HepG2 (cell line): Measurements from ENCODE around the gene DRAXIN. TPM values are rescaled to one million over a fixed set of nuclear protein-coding genes. Genes with fewer than 3 reads are reported as not detected.

Experiments
- BATF2 ChIP-seq: sonication (generic); formaldehyde crosslinking; IDR thresholded peaks from 2 replicates; pipeline ENCODE4 v1.8.0; 2022; ENCODE audit warnings: mild to moderate bottlenecking, missing genetic modification reagents, moderate library complexity
- BCL6 ChIP-seq: IDR thresholded peaks from 2 replicates; pipeline ENCODE4 v1.6.1; 2016; ENCODE audit warnings: missing genetic modification reagents, missing compliant biosample characterization
- CAMTA2 ChIP-seq: sonication (generic); formaldehyde crosslinking; IDR thresholded peaks from 2 replicates; pipeline ENCODE4 v1.4.0; 2020; ENCODE audit warnings: mild to moderate bottlenecking, missing genetic modification reagents, borderline replicate concordance
- RARG ChIP-seq: sonication (generic); formaldehyde crosslinking; IDR thresholded peaks from 2 replicates; pipeline ENCODE4 v1.4.0; 2020; ENCODE audit warnings: low read depth, mild to moderate bottlenecking, missing genetic modification reagents
- SNRNP70 ChIP-seq: fragments of 200-400 bp; formaldehyde crosslinking; IDR thresholded peaks from 2 replicates; pipeline ENCODE4 v1.6.1; 2017; ENCODE audit warnings: mild to moderate bottlenecking, low read depth, low read length, moderate library complexity
- TAF15 ChIP-seq: fragments of 200-400 bp; formaldehyde crosslinking; IDR thresholded peaks from one replicate; pipeline ENCODE4 v1.6.1; 2018; ENCODE audit warnings: mild to moderate bottlenecking, low read depth, low read length; ENCODE audit not compliant: poor library complexity, severe bottlenecking
- TERF1 ChIP-seq: sonication (generic); formaldehyde crosslinking; IDR thresholded peaks from 2 replicates; pipeline ENCODE4 v1.8.0; 2022; ENCODE audit warnings: mild to moderate bottlenecking, missing genetic modification reagents, moderate library complexity
- ZHX1 ChIP-seq: sonication (generic); formaldehyde crosslinking; IDR thresholded peaks from 2 replicates; pipeline ENCODE4 v1.8.1; 2022; ENCODE audit warnings: low read depth, mild to moderate bottlenecking, missing genetic modification reagents
- ZMYM2 ChIP-seq: sonication (generic); formaldehyde crosslinking; IDR thresholded peaks from 2 replicates; pipeline ENCODE4 v1.8.0; 2022; ENCODE audit warnings: mild to moderate bottlenecking, missing genetic modification reagents
- ZNF17 ChIP-seq: sonication (generic); formaldehyde crosslinking; IDR thresholded peaks from 2 replicates; pipeline ENCODE4 v1.5.0; 2020; ENCODE audit warnings: mild to moderate bottlenecking, missing genetic modification reagents
- ZNF747 ChIP-seq: sonication (generic); formaldehyde crosslinking; IDR thresholded peaks from 2 replicates; pipeline ENCODE4 v1.8.1; 2023; ENCODE audit warnings: missing genetic modification reagents, mild to moderate bottlenecking, borderline replicate concordance
- polyA plus RNA-seq, 8 experiments: library from polyadenylated mRNA; depleted of rRNA in 3 of 8; stranded (reverse) in 7 of 8; unstranded in 1 of 8; fragments of >200 nt; fragmentation: Illumina TruSeq in 4 of 8; extraction: Trizol in 4 of 8; gene quantifications; 2 replicates each; pipeline versions ENCODE4 v1.2.1 to v1.2.3, GENCODE V29; 2011 to 2016; ENCODE audit warnings: low read depth in 4 of 8, missing spikeins in 1 of 8, mixed read lengths in 1 of 8; ENCODE audit not compliant: insufficient read depth in 1 of 8
- total RNA-seq, 5 experiments: library from RNA; depleted of rRNA; stranded (reverse); fragments of >200 nt; fragmentation: Illumina TruSeq; extraction: Trizol; gene quantifications; 2 replicates each; pipeline ENCODE4 v1.2.3, GENCODE V29; 2016; ENCODE audit warnings: low read depth in 1 of 5

DRAXIN gene
- total and polyA plus RNA-seq, 2 of the 13 experiments (the other 11 are each of a cell fraction or from before 2014, with no cell fraction given): 0.02 TPM; not detected in 1

DNA sequence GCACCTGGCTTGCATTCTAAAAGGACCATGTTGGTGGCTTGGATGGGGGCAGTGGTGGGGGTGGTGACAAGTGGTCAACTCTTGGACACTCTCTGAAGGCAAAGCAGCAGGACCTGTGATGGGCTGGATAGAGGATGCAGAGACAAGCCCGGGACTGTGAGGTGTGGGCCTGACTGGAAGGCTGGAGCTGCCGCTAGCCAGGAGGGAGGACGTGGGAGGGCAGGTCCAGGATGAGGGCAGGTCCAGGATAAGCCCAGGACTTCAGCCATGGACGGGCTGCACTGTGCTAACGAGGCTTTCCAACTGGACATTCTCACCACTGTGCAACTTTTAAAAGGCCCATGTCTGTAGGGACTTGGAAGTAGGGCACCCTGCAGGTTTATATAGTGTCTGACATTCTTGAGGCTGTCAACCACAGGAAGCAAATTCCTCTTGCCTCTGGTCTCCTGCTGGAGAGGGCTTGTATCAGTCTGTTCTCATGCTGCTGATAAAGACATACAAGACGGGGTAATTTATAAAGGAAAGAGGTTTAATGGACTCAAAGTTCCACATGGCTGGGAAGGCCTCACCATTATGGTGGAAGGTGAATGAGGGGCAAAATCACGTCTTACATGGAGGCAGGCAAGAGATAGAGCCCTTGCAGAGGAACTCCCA, 62.2 kb downstream of the DRAXIN start (continued):
- no peak for TF ChIP-seq ZHX1 (CRISPR knock-in tag)
- no peak for TF ChIP-seq SNRNP70
- TF ChIP-seq TERF1 (CRISPR knock-in tag): no peak
- TF ChIP-seq ZMYM2 (CRISPR knock-in tag): no peak
- no peak for TF ChIP-seq RARG (CRISPR knock-in tag)
- TF ChIP-seq BCL6 (CRISPR knock-in tag): no peak
- no peak for TF ChIP-seq ZNF17
- no peak for TF ChIP-seq BATF2 (CRISPR knock-in tag)
- no peak for TF ChIP-seq ZNF747
- TF ChIP-seq CAMTA2 (CRISPR knock-in tag): no peak
- no peak for TF ChIP-seq TAF15
